T47D (cell line): ENCODE measurements around the gene TSC22D1.
"Not testable (repeated sequence)": the region's sequence is repeated elsewhere in the genome, so short reads cannot be mapped to it uniquely, and the experiment has no call there.

ENCODE experiments used
- DNase-seq, 2 experiments: peaks; one replicate each; pipeline versions ENCODE4 v3.0.0 to v3.0.0-alpha.2; 2011 to 2012; ENCODE audit warnings: low read depth in 1 of 2, low spot score in 1 of 2
- JUND ChIP-seq: IDR thresholded peaks from 2 replicates; pipeline ENCODE4 v1.6.1; 2012; ENCODE audit warnings: low read depth
- in situ Hi-C: cut with HindIII; loops from 2 replicates; pipeline ENCODE4 v1.10.0; 2016; ENCODE audit warnings: low sequenced_read_pairs, low pct_unique_long_range_greater_than_20kb

The TSC22D1 gene

DNA sequence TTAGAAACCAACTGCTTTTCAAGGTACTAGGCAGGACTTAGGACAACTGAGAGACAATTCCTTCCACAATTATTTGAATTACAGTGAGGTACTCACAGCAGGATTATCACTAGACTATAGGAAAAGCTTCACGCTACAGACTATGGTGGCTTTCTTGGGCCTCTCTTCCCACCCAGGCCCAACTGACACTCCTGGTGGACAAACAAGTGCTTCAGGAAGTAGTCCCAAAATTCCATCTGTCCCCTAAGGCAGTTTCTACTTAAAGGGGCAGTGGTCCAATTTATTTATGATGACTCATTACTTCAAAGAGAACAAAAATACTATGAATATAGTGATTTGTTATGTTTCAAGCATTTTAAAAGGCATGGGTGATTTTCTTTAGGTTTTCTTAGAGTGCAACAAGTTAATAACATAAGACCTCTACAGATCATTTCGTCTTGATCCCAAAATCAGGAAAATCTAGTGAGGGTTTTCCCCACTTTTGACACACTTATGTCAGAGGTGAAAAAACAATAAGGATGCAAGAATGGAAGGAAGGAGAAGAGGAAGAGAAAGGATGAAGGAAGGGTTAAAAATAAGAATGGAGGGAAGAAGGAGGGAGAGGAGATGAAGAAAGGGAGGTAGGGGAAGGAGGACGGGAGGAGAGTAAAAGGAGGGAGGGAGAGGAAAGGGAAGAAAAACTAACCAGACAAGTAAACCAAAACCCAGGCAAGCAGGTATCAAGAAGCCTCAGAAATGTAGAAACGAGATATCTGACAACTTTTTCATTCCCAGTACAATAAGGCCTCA, 101.8 kb downstream of the TSC22D1 start:
- in situ Hi-C loops: no loop called here
- TF ChIP-seq JUND: no peak
- peak in 1 of 2 experiments; percentile 72 for DNase-seq

DNA sequence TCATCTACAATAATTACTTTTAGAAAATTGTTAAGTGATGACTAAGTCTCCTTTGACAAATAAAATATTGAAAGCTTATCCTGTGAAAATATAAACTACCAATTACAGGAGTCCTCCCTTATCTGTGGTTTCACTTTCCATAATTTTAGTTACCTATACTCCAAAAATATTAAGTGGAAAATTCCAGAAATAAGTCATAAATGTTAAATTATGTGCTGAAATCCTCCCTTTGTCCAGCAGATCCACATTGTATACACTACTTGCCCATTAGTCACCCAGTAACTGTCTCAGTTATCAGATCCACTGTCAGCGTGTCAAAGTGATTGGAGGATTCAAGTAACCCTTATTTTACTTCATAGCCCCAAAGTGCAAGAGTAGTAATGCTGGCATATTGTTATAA, 104.4 kb downstream of the TSC22D1 start:
- TF ChIP-seq JUND: no peak
- in situ Hi-C loops: no loop called here
- no peak for DNase-seq

GRCh38 chr13:44470638-44471562, 105.2 kb downstream of the TSC22D1 start:
- TF ChIP-seq JUND: no peak
- in situ Hi-C loops: no loop called here
- DNase-seq: peak in 1 of 2 experiments; percentile 47

DNA sequence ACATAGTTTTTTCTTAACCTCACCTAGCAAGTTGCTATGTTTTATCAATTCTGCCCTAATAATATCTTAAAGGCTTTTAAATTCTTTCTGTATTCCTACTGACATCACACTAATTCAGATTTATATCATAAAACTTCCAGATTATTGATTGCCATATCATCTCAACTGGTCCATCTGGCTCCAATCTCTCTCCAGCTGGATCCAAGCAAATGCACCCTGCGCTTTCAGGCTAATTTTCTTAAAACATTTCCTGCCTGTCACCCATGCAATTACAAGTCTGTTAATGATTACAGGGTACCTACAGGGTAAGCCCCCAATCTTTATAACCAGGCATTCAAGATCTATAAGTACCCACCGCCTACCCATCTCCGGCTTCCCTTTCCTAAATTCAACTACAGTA, 107.3 kb downstream of the TSC22D1 start:
- in situ Hi-C loops: no loop called here
- DNase-seq: no peak

DNA sequence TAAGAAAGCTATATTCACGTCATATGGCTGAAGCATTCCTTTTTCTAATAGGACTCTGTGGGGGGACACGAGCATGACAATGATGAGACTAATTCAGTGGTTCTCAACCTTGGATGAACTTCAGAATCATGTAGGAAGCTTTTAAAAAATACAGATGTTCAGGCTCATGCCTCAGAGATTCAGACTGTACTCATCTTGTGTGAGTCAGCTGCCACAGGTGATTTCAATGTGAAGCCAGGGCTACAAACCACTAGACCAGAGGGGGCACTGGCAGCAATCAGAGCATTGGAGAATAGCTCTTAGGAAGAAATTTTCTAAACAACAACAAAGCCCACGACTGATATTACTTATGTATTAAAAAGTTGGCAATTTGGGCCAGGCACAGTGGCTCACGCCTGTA, 110.8 kb downstream of the TSC22D1 start:
- no peak for TF ChIP-seq JUND
- DNase-seq: no peak
- in situ Hi-C loops: no loop called here

More for the DNA sequence above, 107.3 kb downstream of the TSC22D1 start:
- TF ChIP-seq JUND: no peak

DNA sequence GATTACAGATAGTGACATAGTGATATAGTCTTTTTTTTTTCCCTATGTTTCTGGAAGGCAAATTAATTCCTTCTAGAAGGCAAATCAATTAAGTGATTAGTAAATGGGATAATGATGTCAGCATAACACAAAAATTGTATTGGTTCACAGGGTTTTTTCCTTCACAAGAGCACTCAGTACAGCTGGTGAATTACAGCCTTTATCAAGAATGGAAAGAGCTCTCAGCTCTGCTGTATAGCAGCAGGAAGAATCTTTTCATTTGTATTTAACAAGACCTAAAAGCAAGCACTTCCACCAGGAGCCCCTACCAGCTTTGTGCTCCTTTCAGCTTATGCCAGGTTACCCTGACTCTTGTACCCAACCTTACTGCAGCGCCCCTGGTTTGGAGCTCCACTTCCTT, 111.7 kb downstream of the TSC22D1 start:
- no peak for DNase-seq
- TF ChIP-seq JUND: no peak
- in situ Hi-C loops: no loop called here

GRCh38 chr13:44463759-44464158, 112.4 kb downstream of the TSC22D1 start:
- no peak for TF ChIP-seq JUND
- in situ Hi-C loops: no loop called here
- no peak for DNase-seq

DNA sequence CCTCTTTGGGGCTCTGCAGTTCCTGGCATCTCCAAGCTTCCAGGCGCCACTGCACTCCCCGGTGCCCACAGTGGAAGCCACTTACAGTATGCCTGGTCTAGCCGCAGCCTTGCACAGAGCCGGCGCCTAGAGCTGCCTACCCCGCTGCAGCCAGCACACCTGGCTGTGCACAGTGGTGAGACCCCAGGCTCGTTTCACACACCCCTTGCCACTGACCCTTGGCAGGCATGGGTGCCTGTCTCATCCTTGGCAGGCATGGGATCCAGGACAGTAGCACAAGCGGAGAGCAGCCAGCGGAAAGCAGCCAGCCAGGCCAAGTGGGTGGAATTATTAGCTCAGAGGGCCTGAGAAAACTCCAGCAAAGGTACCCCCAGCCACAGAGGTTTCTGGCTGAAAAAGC, 116.5 kb downstream of the TSC22D1 start:
- in situ Hi-C loops: no loop called here
- DNase-seq: no peak
- TF ChIP-seq JUND: no peak

- TF ChIP-seq JUND: no peak
- in situ Hi-C loops: no loop called here
- DNase-seq: no peak
These were observed 117.7 kb downstream of the TSC22D1 start for GRCh38 chr13:44458313-44458975.

DNA sequence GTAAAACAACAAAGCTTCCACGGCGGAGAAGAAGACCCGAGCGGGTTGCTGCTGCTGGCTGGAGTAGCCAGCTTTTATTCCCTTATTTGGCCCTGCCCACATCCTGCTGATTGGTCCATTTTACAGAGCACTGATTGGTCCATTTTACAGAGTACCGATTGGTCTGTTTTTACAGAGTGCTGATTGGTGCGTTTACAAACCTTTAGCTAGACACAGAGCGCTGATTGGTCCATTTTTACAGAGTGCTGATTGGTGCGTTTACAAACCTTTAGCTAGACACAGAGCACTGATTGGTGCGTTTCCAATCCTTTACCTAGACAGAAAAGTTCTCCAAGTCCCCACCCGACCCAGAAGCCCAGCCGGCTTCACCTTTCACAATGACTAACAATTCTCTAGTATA, 119.9 kb downstream of the TSC22D1 start:
- in situ Hi-C loops, DNase-seq: not testable (repeated sequence)

DNA sequence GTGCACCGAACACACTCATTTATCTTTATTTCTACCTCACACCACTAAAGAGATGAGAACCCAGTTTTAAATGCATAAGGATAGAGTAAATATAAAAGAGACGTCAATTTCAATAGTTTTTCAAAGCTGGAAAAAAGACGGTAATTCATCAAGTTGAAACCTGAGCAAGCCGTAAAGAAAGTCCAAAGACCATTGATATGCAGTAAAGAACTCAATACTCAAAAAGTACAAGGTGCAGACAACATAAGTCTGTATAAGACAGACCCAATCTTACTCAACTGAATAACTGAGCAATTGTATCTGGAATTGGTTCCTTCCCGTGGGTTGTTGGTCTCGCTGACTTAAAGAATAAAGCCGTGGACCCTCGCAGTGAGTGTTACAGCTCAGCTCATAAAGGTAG, 120.4 kb downstream of the TSC22D1 start:
- DNase-seq: no peak
- TF ChIP-seq JUND: no peak
- in situ Hi-C loops: no loop called here

DNA sequence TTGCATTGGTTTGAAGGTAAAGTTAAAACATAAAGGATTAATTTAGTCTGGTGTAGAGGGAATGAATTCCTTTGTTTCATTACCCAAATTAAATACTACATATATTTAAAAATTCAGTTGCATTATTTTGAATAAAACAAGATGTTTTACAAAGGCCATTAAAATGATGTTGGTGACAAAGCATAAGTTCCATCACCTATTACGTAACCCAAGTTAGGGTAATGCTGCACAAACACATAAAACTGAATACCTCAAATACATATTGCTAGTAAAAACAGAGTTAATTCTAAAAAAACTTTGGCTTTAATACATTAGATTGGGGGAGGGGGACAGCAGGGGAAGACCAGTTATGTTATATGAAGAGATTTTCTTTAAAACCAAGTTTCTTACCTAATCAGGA, 122.2 kb downstream of the TSC22D1 start:
- in situ Hi-C loops: no loop called here
- no peak for TF ChIP-seq JUND
- DNase-seq: no peak

DNA sequence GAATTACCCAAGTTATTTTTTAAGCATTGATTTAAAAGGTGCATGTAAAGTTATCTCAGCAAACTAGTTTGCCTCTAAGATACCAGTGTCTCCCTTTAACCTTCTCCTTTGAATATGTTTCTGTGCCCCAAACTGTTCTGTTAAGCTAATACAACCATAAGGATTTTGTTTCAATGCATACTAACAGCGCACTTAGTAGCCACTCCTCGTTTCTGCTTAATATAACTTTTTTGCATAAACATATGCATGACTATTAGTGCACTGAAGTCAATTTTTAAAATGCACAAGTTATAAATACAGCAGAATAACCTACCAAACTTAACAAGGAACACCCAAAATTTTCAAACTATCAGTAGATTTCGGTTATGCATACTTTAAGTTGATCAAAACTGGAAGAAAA, 123.1 kb downstream of the TSC22D1 start:
- no peak for TF ChIP-seq JUND
- in situ Hi-C loops: no loop called here
- DNase-seq: no peak
